ENCODE results near the gene PLPP4.

Gene PLPP4

GRCh38 chr10:120422457-120422856 lies 34.6 kb upstream of the PLPP4 start:
- no peaks in the 10 kb centered on the region for H3K27me3 ChIP-seq (ENCODE audit: insufficient read depth, poor library complexity, severe bottlenecking)
- TF ChIP-seq POLR2AphosphoS5 (IDR thresholded peaks at IDR 0.05; ENCODE audit: low read depth), result no peak
- TF ChIP-seq GABPA (IDR thresholded peaks at IDR 0.05; ENCODE audit: low read depth), result no peak
- no peak for TF ChIP-seq CTCF (IDR thresholded peaks at IDR 0.05; ENCODE audit: insufficient read depth, low read length)
- TF ChIP-seq REST (IDR thresholded peaks at IDR 0.05; ENCODE audit: insufficient replicate concordance, low read depth), result no peak
- no peak for TF ChIP-seq SPI1 (IDR thresholded peaks at IDR 0.05; ENCODE audit: borderline replicate concordance, low read depth)

DNA sequence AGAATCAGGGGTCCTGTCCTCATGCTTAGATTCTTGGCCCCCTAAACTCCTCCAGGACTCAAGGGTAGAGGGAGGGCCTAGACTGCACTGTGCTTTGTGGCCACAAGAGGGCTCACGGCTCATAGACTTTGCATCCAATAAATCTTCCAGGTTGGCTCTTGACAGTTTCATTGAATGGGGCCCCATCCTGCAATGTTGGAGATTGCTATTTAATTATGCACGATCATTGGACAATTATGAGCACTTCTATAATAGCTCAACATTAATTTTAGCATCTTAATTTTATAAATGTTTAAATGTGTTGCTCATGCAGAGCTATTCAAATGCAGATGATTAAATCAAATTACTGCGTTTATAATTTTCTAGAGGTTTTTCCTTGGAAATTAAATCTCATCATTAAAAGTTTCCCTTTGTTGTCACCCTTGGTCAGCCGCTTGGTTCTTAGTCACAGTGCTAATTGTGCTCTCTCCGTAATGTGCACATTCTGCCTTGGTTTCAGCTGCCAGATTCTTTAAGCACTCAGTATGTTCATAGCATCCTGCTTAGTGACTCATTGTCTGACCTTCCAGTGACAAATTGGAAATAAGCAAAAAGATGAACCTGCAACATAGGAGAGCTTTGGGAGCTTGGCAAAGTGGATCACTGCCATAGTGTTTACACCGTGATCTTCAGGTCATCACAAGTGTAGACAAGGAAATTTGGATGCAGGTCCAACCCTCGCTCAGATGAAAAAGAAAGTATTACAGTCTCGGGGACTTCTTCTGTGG lies 33.4 kb upstream of the PLPP4 start:
- Histone ChIP-seq H3K4me3 (replicated peaks; ENCODE audit: insufficient read depth, low read length) (no peak overlapping the region), H3K27me3 (ENCODE audit: insufficient read depth, poor library complexity, severe bottlenecking) (no peaks in the 10 kb centered on the region), H3K27ac (replicated peaks) (no peak overlapping the region)
- peak; percentile 2 to 14 for DNase-seq (ENCODE audit: low read depth in 1 of 2, low spot score in 1 of 2)
- TF ChIP-seq SPI1 (IDR thresholded peaks at IDR 0.05; ENCODE audit: borderline replicate concordance, low read depth) (no peak), CTCF (IDR thresholded peaks at IDR 0.05; ENCODE audit: insufficient read depth, low read length) (peak; percentile 77)

More at GRCh38 chr10:120422457-120422856, 34.6 kb upstream of the PLPP4 start:
- no peak overlapping the region for H3K27ac ChIP-seq (replicated peaks)
- no peak overlapping the region for H3K4me3 ChIP-seq (replicated peaks; ENCODE audit: insufficient read depth, low read length)
- DNase-seq (ENCODE audit: low read depth in 1 of 2, low spot score in 1 of 2), result no peak

- Histone ChIP-seq H3K4me3 (replicated peaks; ENCODE audit: insufficient read depth, low read length) (no peak overlapping the region), H3K27ac (replicated peaks) (no peak overlapping the region)
Measured at GRCh38 chr10:120424198-120424464, 32.9 kb upstream of the PLPP4 start.

More at GRCh38 chr10:120424198-120424464, 32.9 kb upstream of the PLPP4 start:
- H3K27me3 ChIP-seq (ENCODE audit: insufficient read depth, poor library complexity, severe bottlenecking), result no peaks in the 10 kb centered on the region
- no peak for TF ChIP-seq REST (IDR thresholded peaks at IDR 0.05; ENCODE audit: insufficient replicate concordance, low read depth)
- TF ChIP-seq CTCF (IDR thresholded peaks at IDR 0.05; ENCODE audit: insufficient read depth, low read length), result no peak
- no peak for TF ChIP-seq GABPA (IDR thresholded peaks at IDR 0.05; ENCODE audit: low read depth)
- no peak for TF ChIP-seq SPI1 (IDR thresholded peaks at IDR 0.05; ENCODE audit: borderline replicate concordance, low read depth)
- DNase-seq (ENCODE audit: low read depth in 1 of 2, low spot score in 1 of 2), result no peak

All from HL-60 (cell line).